SK-N-SH (cell line): ENCODE data around the gene PDE9A. TPM values are rescaled to one million over a fixed set of nuclear protein-coding genes. Genes with fewer than 3 reads are reported as not detected.

Source experiments
- CTCF ChIA-PET: fragments of 300-600, 350-600 bp; formaldehyde crosslinking; extraction: SDS; loops from one replicate; lab custom pipeline; 2021; lab: Yijun Ruan, JAX
- POLR2A ChIA-PET: fragments of 350-600 bp; sonication (Branson Sonifier 250); formaldehyde crosslinking; extraction: SDS; loops from one replicate; lab custom pipeline; 2020; ENCODE audit warnings: antibody characterized with exemption, inconsistent platforms; lab: Yijun Ruan, JAX
- DNase-seq: peaks from one replicate; pipeline ENCODE4 v3.0.0; 2012
- H2AFZ ChIP-seq: fragments of 200-600 bp; sonication (generic); 2 replicates; pipeline ENCODE4 v1.8.1; 2016; ENCODE audit warnings: antibody characterized with exemption, mild to moderate bottlenecking, low read depth
- H3F3A ChIP-seq: fragments of 200-600 bp; sonication (generic); replicated peaks from 2 replicates; pipeline ENCODE3; 2016; ENCODE audit warnings: antibody characterized with exemption, mild to moderate bottlenecking; ENCODE audit not compliant: insufficient read depth
- H3K27ac ChIP-seq, 2 experiments: fragments of 200-500 bp in 1 of 2; fragments of 200-600 bp in 1 of 2; sonication (Bioruptor generic) in 1 of 2; sonication (generic), shearing (Covaris generic) in 1 of 2; 2 replicates each; pipeline versions ENCODE4 v1.5.1 to v1.6.1; 2014 to 2016; ENCODE audit warnings: low read depth in 2 of 2, inconsistent platforms in 1 of 2, low read length in 1 of 2, mild to moderate bottlenecking in 1 of 2, mixed read lengths in 1 of 2
- H3K27me3 ChIP-seq: fragments of 200-600 bp; sonication (generic), shearing (Covaris generic); 2 replicates; pipeline ENCODE4 v1.6.1; 2016; ENCODE audit warnings: mixed run types; ENCODE audit not compliant: insufficient read depth
- H3K36me3 ChIP-seq, 2 experiments: fragments of 200-500 bp in 1 of 2; fragments of 200-600 bp in 1 of 2; sonication (Bioruptor generic) in 1 of 2; sonication (generic) in 1 of 2; replicated peaks in 1 of 2; 2 replicates each; pipeline versions ENCODE3 to v1.5.1; 2014 to 2016; ENCODE audit warnings: low read length in 1 of 2, mild to moderate bottlenecking in 1 of 2; ENCODE audit not compliant: insufficient read depth in 2 of 2, control insufficient read depth in 1 of 2
- H3K4me1 ChIP-seq, 2 experiments: fragments of 200-500 bp in 1 of 2; fragments of 200-600 bp in 1 of 2; sonication (Bioruptor generic) in 1 of 2; sonication (generic), shearing (Covaris generic) in 1 of 2; 2 replicates each; pipeline versions ENCODE4 v1.5.1 to v1.6.1; 2014 to 2016; ENCODE audit warnings: low read depth in 1 of 2, low read length in 1 of 2, mixed run types in 1 of 2; ENCODE audit not compliant: insufficient read depth in 2 of 2, control insufficient read depth in 1 of 2
- H3K4me2 ChIP-seq: fragments of 200-600 bp; sonication (generic), shearing (Covaris generic); 2 replicates; pipeline ENCODE4 v1.6.1; 2017; ENCODE audit warnings: mixed run types
- H3K4me3 ChIP-seq, 2 experiments: fragments of 200-500 bp in 1 of 2; fragments of 200-600 bp in 1 of 2; sonication (Bioruptor generic) in 1 of 2; sonication (generic), shearing (Covaris generic) in 1 of 2; 2 replicates each; pipeline versions ENCODE4 v1.5.1 to v1.8.1; 2014 to 2016; ENCODE audit warnings: low read depth in 2 of 2, inconsistent platforms in 1 of 2, low read length in 1 of 2, mild to moderate bottlenecking in 1 of 2, mixed read lengths in 1 of 2, moderate library complexity in 1 of 2
- H3K79me2 ChIP-seq: fragments of 200-600 bp; sonication (generic); 2 replicates; pipeline ENCODE4 v1.8.1; 2017; ENCODE audit warnings: mild to moderate bottlenecking; ENCODE audit not compliant: insufficient read depth
- H3K9ac ChIP-seq: fragments of 200-600 bp; sonication (generic); 2 replicates; pipeline ENCODE4 v1.6.1; 2017; ENCODE audit warnings: mixed run types
- H3K9me2 ChIP-seq: fragments of 200-600 bp; sonication (generic); 2 replicates; pipeline ENCODE4 v1.6.1; 2017; ENCODE audit warnings: mixed run types
- H3K9me3 ChIP-seq: fragments of 200-600 bp; sonication (generic); 2 replicates; pipeline ENCODE4 v1.6.1; 2017; ENCODE audit warnings: mixed run types, mild to moderate bottlenecking, moderate library complexity
- H4K20me1 ChIP-seq: fragments of 200-600 bp; sonication (generic); 2 replicates; pipeline ENCODE4 v1.6.1; 2017; ENCODE audit warnings: mild to moderate bottlenecking, mixed run types; ENCODE audit not compliant: insufficient read depth
- CHD2 ChIP-seq: fragments of 150-350 bp; IDR thresholded peaks from 2 replicates; pipeline ENCODE4 v1.6.1; 2018; ENCODE audit warnings: low read length; ENCODE audit not compliant: partially characterized antibody
- ELF1 ChIP-seq: IDR thresholded peaks from 2 replicates; pipeline ENCODE4 v1.4.0; 2012
- EP300 ChIP-seq, 2 experiments: IDR thresholded peaks; 2 replicates each; pipeline versions ENCODE4 v1.4.0 to v1.6.1; 2012; ENCODE audit warnings: borderline replicate concordance in 1 of 2, low read depth in 1 of 2, low read length in 1 of 2
- EZH2phosphoT487 ChIP-seq: fragments of 200-600 bp; sonication (generic); IDR thresholded peaks from 2 replicates; pipeline ENCODE4 v1.6.1; 2017; ENCODE audit warnings: low read depth, mixed run types, mild to moderate bottlenecking, antibody characterized with exemption, moderate library complexity, borderline replicate concordance
- FOXJ3 ChIP-seq: sonication (generic); formaldehyde crosslinking; IDR thresholded peaks from 2 replicates; pipeline ENCODE4 v1.5.1; 2020; ENCODE audit warnings: mild to moderate bottlenecking, missing genetic modification reagents
- IRF3 ChIP-seq: fragments of 150-350 bp; IDR thresholded peaks from 2 replicates; pipeline ENCODE4 v1.6.1; 2016; ENCODE audit warnings: mild to moderate bottlenecking, low read depth, low read length
- JUND ChIP-seq: IDR thresholded peaks from 2 replicates; pipeline ENCODE4 v1.4.0; 2012
- MXI1 ChIP-seq: IDR thresholded peaks from 2 replicates; pipeline ENCODE4 v1.6.1; 2012; ENCODE audit warnings: mild to moderate bottlenecking, low read depth, low read length, improper control_type of control experiment
- NRF1 ChIP-seq: IDR thresholded peaks from 2 replicates; pipeline ENCODE4 v1.6.1; 2012; ENCODE audit warnings: low read depth, mild to moderate bottlenecking, low read length
- RCOR1 ChIP-seq: fragments of 150-350 bp; IDR thresholded peaks from 2 replicates; pipeline ENCODE4 v1.6.1; 2017; ENCODE audit warnings: antibody characterized with exemption, low read length
- REST ChIP-seq: IDR thresholded peaks from 2 replicates; pipeline ENCODE4 v1.6.1; 2012; ENCODE audit warnings: mild to moderate bottlenecking, low read depth, low read length, moderate library complexity
- SIN3A ChIP-seq: IDR thresholded peaks from 2 replicates; pipeline ENCODE4 v1.6.1; 2012; ENCODE audit warnings: low read depth, mild to moderate bottlenecking, low read length, moderate library complexity, borderline replicate concordance
- SMC3 ChIP-seq: IDR thresholded peaks from 2 replicates; pipeline ENCODE4 v1.6.1; 2012; ENCODE audit warnings: low read depth, low read length, improper control_type of control experiment
- TCF12 ChIP-seq: IDR thresholded peaks from 2 replicates; pipeline ENCODE4 v1.4.0; 2012
- ZBTB33 ChIP-seq: IDR thresholded peaks from 2 replicates; pipeline ENCODE4 v1.4.0; 2012; ENCODE audit warnings: low read depth, borderline replicate concordance
- WGBS: methylation state at CpG from one replicate; pipeline ENCODE4 v1.1.6; 2017; ENCODE audit warnings: low lambda C conversion rate; 5-methylcytosine and 5-hydroxymethylcytosine counted together
- polyA plus RNA-seq, 3 experiments: library from polyadenylated mRNA; depleted of rRNA; stranded (reverse); fragments of >200 nt; gene quantifications; 2 replicates each; pipeline ENCODE4 v1.2.3, GENCODE V29; 2012

Gene PDE9A
- polyA plus RNA-seq, 1 of the 3 experiments (the other 2 are of a cell fraction) = 0.28 TPM

- CTCF ChIA-PET = interaction anchor here (0.8 kb wide), 1 partner anchor 20 kb away, joined by 3 read pairs; no protein-coding TSS in a partner anchor
- Histone ChIP-seq H4K20me1 (no peaks in the 10 kb centered on the region), H3K9me2 (no peaks in the 10 kb centered on the region), H3K4me1 (no peaks in the 10 kb centered on the region), H3K36me3 (no peaks in the 10 kb centered on the region), H2AFZ (no peak overlapping the region), H3K9me3 (no peaks in the 10 kb centered on the region), H3K9ac (no peak overlapping the region), H3K27me3 (no peaks in the 10 kb centered on the region), H3F3A (no peaks in the 10 kb centered on the region), H3K79me2 (no peaks in the 10 kb centered on the region), H3K27ac (no peak overlapping the region), H3K4me3 (no peak overlapping the region), H3K4me2 (no peak overlapping the region)
- DNase-seq = no peak
- 53% methylated on average over 8 of the region's 10 CpGs for WGBS
- POLR2A ChIA-PET = no interaction called here
- TF ChIP-seq ELF1 = no peak
- TF ChIP-seq IRF3 = no peak
- TF ChIP-seq TCF12 = no peak
- TF ChIP-seq SMC3 = no peak
- TF ChIP-seq ZBTB33 = no peak
- TF ChIP-seq SIN3A = no peak
- no peak for TF ChIP-seq FOXJ3 (CRISPR knock-in tag)
Observed at GRCh38 chr21:42741066-42741465, 87.6 kb downstream of the PDE9A start.

GRCh38 chr21:42744520-42745445, 91.4 kb downstream of the PDE9A start:
- H3K36me3 ChIP-seq = no peaks in the 10 kb centered on the region
- no peaks in the 10 kb centered on the region for H3F3A ChIP-seq
- H2AFZ ChIP-seq = no peak overlapping the region
- no peak for TF ChIP-seq MXI1
- no peak for TF ChIP-seq RCOR1
- TF ChIP-seq FOXJ3 (CRISPR knock-in tag) = no peak
- TF ChIP-seq CHD2 = no peak
- TF ChIP-seq EZH2phosphoT487 = no peak
- TF ChIP-seq REST = no peak
- TF ChIP-seq JUND = no peak
- TF ChIP-seq ELF1 = no peak
- TF ChIP-seq EP300 (IDR thresholded peaks at IDR 0.05; ENCODE audit: borderline replicate concordance in 1 of 2, low read depth in 1 of 2, low read length in 1 of 2) = no peak
- no peak for TF ChIP-seq SIN3A
- TF ChIP-seq NRF1 = no peak
- no peak for TF ChIP-seq SMC3
- H3K4me2 ChIP-seq = no peak overlapping the region
- H3K79me2 ChIP-seq = no peaks in the 10 kb centered on the region
- no peak overlapping the region for H3K9ac ChIP-seq
- POLR2A ChIA-PET = no interaction called here
- no peaks in the 10 kb centered on the region for H4K20me1 ChIP-seq
- no peaks in the 10 kb centered on the region for H3K27me3 ChIP-seq
- 59% methylated on average over 20 of the region's 30 CpGs for WGBS
- H3K4me3 ChIP-seq = no peak overlapping the region
- no peaks in the 10 kb centered on the region for H3K9me2 ChIP-seq
- CTCF ChIA-PET = no interaction called here
- H3K4me1 ChIP-seq = no peaks in the 10 kb centered on the region; a peak in 1 of 4 replicates
- no peak for DNase-seq
- H3K9me3 ChIP-seq = no peaks in the 10 kb centered on the region
- no peak overlapping the region for H3K27ac ChIP-seq
